GM18526 (cell line): ENCODE results near the gene CATSPERB.

Source experiments
- POLR2A ChIP-seq: IDR thresholded peaks from 3 replicates; pipeline ENCODE4 v1.6.1; 2011; ENCODE audit not compliant: insufficient read length; ENCODE audit errors: extremely low read depth

The CATSPERB gene

DNA sequence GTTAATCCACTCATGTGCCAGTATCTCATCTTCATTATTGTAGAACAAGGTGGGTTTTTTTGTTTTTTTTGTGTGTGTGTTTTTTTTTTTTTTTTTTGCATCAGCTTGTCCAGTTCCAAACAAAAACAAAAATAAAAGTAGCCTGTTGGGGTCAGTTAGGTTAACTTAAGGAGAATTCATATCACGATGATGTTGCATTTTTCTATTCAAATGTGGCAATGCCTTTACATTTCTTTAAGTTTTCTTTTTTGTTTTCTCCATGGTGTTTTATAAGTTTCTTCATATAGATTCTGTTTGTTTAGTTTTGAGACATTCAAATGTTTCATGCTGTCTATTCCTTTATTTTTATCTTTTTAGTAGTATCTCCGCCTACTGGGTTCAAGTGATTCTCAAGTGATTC is 16.2 kb upstream of the CATSPERB start:
- TF ChIP-seq POLR2A = no peak

DNA sequence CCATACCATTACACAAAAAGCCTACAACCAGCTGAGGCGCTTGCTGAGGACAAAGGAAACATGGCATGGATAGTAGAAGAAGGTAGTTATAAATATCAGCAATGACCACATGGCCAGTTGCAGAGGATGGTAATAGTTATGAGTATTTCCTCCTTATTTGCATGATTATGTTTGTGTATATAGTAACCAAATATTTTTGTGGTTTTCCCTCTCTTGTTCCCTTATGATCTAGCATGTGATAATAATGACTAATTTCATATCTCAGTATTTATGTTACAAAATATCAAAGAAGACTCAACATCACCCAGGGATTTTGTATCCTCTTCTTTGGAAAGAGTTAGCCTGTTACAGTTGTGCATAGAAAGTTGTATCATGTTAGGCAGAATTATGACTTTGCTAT is 13.5 kb upstream of the CATSPERB start:
- TF ChIP-seq POLR2A = no peak

DNA sequence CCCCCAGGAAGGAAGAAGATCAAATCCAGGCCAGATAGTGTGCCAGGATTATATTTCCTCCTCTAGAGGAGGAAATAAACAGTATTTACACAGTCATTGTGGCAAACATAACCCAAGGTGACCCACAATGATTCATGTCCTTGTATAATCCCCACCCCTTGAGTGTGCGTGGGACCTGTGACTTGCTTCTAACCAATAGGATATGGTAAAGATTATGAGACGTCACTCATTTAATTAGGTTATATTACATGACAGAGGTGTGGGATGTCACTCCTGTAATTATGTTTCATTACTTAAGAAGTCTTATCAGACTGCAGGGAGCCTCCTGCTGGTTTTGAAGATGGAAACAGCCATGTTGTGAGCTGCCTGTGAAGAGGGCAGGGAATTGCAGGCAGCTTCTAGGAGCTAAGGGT is 12.2 kb upstream of the CATSPERB start:
- TF ChIP-seq POLR2A = no peak

DNA sequence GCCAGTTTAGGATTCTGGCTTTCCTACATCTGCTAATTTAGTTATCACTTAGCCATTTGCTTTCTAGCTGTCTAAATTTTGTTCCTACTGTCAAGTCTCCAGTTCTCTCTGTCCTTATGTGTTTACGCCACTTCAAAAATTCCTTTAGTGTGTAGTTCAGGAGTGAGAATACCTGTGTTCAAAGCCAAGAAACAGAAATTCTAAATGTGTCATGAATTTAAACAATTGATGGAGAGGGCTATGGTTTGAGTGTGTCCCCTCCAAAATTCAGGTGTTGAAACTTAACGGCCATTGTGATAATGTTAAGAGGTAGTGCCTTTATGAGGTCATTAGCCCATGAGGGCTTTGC is 11.4 kb upstream of the CATSPERB start:
- TF ChIP-seq POLR2A = no peak

DNA sequence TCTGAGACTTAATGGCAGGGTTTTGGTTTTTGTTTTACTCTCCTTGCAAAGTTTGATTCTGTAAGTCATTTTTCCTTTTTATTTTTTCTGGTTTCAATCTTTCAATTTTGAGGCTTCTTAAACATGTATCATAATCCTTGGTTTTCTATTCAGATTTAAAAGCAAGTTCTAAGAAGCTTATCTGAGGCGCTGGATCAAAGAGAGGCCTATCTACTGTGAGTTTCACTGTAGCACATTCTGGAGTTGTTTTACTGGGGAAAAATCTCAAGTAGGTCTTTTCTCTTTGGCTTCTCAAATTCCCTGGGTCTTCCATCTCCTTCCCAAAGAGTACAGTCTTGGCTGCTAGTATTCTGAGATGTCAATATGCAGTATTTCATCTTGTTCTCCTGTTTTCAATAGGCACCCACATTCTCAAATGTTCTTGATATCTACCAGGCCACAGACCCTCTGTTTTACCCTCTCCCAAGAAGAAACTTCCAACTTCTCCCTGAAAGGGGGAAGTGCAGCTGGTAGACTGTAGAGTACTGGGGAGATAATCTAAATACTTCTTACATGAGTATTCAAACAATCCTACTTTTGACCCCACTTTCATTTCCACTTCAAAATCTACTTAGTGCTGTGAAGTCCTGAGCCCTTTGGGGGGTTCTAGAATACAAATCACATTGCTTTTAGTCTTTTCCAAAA is 10.9 kb upstream of the CATSPERB start:
- no peak for TF ChIP-seq POLR2A

DNA sequence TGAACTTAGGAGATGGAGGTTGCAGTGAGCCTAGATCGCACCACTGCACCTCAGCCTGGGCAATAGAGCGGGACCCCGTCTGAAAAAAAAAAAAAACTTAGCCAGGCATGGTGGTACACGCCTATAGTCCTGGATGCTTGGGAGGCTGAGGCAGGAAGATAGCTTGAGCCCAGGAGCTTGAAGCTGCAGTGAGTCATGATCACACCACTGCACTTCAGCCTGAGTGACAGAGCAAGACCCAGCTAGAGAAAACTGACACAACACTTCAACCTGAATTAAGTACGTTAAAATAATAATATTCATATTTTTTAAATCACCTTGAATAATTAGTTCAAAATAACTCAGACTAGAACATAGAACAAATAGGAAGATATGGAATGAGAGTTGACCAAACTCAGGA is 5.7 kb upstream of the CATSPERB start:
- TF ChIP-seq POLR2A = no peak

DNA sequence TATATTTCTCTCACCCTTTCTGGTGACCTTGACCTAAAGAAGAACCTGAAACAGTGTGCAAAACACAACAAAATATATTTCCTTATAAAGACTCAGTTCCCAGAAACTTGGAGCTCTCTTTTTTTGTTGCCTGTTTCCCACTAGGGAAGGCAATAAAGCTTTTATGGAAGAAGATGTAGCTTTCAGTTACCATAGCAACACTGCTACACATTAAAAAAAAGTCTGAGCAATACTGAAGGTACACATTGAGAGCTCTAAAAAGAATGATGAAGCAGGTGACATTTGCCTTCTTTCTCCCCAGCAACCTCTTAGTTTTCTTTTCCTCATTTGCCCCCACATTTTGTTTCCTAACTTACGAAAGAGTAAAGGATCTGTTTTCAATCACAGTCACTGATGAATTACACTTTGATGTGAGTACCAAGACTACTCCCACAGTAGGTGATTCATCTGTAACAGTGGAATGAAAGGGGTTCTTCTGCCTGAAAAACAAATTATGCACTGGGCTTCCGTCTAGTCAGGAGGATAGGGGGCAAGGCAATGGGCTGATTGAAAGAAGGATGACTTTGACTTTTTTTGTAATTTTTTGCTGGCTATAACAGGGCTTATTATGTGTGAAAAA is 1.1 kb upstream of the CATSPERB start:
- TF ChIP-seq POLR2A = no peak

DNA sequence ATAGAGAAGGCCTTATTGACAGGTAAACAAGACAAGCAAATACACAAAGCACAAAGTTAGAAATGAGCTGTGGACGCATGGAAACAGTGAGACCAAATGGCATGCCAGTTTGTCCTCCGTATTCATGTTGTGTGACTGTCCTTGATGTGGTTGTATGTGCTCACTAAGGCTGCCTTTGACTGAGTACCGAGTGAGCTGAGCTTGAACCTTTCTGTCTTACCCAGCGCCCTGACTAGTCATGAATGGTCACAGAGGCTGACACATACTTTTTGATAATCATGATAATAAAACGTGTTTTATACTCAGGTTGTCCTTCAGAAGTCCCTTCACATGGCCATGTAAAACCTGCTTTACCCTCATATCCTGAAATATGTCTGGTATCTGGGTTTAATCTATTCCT is 553 bp upstream of the CATSPERB start:
- TF ChIP-seq POLR2A = no peak

DNA sequence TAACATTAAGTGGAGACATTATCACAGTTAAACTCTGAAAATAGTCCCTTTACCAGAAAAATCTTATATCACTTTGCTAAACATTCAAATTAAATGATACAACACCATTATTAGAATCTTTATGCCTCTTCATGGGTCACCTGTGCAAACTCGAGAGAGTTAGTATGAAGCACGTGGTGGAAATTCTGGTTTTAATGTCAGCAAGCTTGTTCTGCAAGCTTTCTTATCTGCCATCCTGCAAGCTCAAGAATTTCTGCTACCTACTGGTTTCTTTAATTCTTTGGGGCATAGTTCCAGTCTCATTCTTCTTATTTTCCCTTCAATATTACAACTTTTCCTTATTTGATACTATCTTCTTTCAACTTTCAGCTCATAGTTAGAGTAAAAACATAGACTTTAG is 868 bp downstream of the CATSPERB start:
- TF ChIP-seq POLR2A = no peak

DNA sequence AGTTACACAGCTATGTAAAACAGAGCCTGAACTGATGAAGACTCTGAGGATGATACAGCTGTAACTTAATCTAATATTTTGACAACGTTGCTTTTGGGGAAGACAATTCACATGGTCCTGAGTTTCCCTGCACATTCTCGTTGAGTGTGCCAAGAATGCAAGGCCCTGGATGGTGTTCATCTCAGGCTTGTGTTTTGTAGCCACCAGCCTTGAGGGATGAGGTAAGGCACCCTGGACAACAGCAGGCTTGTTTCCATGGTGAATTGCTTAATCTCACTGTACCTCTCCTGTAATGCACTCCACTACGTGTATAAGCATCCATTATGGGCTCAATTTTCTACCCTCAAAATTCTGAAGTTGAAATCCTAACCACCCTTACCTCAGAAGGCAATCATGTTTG is 2.1 kb downstream of the CATSPERB start:
- TF ChIP-seq POLR2A = no peak

DNA sequence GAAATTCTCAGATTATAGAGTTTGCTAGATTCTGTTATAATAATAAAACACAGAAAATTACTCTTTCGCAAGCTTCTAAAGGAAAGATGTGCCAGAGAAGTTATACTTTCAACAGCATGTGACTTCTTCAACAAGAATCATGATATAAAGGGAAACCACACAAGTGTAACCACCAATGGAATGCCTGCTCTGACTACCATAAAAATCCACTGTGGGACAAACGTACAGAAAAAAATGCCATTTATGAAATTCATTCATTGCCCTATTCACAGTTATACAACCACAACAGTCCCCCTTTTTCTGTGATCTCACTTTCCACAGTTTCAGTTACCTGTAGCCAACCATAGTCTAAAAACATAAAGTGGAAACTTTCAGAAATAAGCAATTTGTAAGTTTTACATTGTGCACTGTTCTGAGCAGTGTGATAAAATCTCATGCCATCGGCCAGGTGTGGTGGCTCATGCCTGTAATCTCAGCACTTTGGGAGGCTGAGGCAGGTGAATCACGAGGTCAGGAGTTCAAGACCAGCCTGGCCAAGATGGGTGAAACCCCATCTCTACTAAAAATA is 3.2 kb downstream of the CATSPERB start:
- no peak for TF ChIP-seq POLR2A

DNA sequence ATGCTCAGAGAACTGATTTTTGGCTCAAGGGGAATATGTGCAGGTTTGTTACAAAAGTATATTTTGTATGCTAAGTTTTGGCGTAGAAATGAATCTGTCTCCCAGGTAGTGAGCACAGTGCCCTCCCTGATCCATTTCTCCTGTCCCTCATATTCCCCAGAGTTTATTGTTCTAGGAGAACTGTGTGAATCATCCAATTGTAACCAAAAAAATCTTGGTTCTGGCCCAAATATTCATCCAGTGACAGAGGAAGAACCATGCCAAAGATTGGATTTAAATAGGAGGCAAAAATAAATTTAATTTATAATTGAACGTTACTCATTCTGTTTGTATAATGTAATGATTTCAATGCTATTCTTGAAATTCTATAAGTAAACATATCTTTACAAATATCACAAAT is 4.8 kb downstream of the CATSPERB start:
- TF ChIP-seq POLR2A = no peak

DNA sequence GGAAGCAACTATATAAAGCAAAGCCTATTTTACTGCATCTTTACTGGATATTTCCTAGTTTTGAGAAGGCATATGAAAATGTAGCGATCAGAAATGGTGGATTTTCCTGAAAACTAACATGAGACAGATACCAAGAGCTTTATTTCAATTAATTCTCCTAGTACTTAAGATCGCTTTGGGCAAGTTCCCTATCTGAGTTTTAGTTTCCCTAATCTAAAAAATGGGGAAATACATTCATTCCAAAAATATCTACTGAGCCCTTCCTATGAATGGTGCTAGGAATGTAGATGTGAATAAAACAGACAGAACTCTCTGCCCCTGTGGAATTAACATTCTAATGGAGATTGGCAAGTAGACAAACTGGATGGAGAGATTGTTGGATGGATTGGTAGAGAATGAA is 8.4 kb downstream of the CATSPERB start:
- no peak for TF ChIP-seq POLR2A

DNA sequence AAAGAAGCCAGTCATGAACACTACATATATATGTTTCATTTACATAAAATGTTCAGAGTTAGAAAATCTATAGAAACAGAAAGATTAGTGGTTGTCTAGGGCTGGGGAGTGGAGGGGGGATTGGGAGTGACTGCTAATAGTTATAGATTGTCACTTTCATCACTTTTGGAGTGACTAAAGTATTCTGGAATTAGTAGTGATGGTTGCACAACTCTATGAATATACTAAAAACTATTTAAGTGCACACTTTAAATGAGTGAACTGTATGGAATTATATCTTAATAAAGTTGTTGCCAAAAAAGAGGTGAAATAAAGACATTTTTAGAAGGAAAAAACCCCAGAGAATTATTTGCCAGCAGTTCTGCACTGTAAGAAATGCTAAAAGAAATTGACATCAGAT is 9.5 kb downstream of the CATSPERB start:
- no peak for TF ChIP-seq POLR2A

DNA sequence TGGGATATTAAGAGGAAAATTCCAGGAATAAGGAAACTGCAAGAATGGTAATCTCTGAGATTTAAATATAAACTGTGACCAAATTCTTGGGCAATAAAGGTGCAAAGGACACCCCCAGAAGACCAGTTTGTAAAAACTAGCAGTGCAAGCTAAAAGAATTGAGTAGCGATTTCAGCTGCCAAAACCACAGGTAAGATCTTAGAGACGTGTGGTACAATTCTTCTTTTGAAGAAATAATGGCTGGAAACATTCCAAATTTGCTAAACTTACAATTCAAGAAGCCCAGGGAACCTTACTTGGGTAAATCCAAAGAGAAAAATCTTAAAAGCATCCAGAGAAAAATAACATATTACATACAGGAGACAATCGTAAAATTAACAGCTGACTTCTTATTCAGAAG is 12.0 kb downstream of the CATSPERB start:
- TF ChIP-seq POLR2A = no peak

DNA sequence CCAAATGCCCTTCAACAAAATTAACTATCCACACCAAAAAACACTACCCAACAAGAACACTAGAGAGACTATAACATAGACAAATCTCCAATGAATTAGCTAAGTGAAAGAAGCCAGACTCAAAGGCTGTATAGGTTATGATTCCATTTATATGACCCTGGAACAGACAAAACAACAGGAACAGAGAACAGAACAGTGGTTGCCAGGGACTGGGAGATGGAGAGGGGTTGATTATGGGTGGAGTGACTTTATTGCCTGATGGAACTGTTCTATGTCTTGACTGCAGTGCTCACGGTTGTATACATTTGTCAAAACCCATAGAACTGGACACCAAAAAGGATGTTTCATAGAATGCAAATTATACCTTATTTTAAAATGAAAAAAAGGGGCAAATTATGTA is 14.9 kb downstream of the CATSPERB start:
- TF ChIP-seq POLR2A = no peak

DNA sequence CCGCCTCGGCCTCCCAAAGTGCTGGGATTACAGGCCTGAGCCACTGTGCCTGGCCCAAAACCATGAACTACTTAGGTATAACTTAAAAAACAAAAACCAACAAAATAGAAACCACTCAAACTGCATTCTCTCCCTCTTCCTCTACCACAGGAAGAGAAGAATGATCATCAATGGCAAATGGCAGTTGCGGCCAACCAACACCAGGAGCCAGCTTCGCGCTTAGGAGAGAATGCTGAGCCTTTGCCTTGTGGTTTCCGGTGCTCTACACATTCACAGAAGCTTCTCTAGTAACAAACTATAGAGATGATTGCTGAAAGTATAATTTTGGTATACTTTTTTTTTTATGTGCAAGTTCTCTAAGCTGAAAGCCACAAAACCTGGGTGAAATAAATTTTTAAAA is 17.1 kb downstream of the CATSPERB start:
- TF ChIP-seq POLR2A = no peak
